HepG2 (cell line): ENCODE data around the gene ANXA11. TPM values are rescaled to one million over a fixed set of nuclear protein-coding genes. Genes with fewer than 3 reads are reported as not detected.
"Not testable (repeated sequence)": the region's sequence is repeated elsewhere in the genome, so short reads cannot be mapped to it uniquely, and the experiment has no call there.

ENCODE experiments used
- ATAC-seq: fragments of 200-7000 bp; cut with Tn5 transposase; 3 replicates; pipeline ENCODE4 v1.9.1; 2020; ENCODE audit warnings: mild to moderate bottlenecking, moderate library complexity
- BruUV-seq: library from RNA; stranded (reverse); fragments of 400-500 nt; replicated peaks from 2 replicates; lab custom pipeline; 2021; lab: Mats Ljungman, UMichigan
- CTCF ChIA-PET: fragments of 300-600 bp; formaldehyde crosslinking; extraction: SDS; loops from one replicate; lab custom pipeline; 2021; ENCODE audit warnings: low total read pairs, inconsistent platforms, low intra/inter-chr PET ratio; lab: Yijun Ruan, JAX
- POLR2A ChIA-PET: fragments of 350-600 bp; sonication (Branson Sonifier 250); formaldehyde crosslinking; loops from one replicate; lab custom pipeline; 2020; ENCODE audit warnings: antibody characterized with exemption, inconsistent platforms; lab: Yijun Ruan, JAX
- DNase-seq: peaks from one replicate; pipeline ENCODE4 v3.0.0-alpha.2; 2015; ENCODE audit warnings: low spot score
- FAIRE-seq: peaks from 3 replicates; lab custom pipeline; 2011; peaks lifted over from hg19 to GRCh38; lab: Jason Lieb, UNC
- H2AFZ ChIP-seq: one replicate; pipeline ENCODE4 v1.6.1; 2011; ENCODE audit warnings: low read length, inconsistent platforms
- H3K27ac ChIP-seq: fragments of 300-600 bp; 3 replicates; pipeline ENCODE4 v1.8.0; 2011; ENCODE audit warnings: mixed run types, mild to moderate bottlenecking, mixed read lengths, low read length, inconsistent platforms; ENCODE audit not compliant: insufficient read depth; ENCODE audit errors: extremely low read length
- H3K27me3 ChIP-seq, 2 experiments: fragments of 200-600 bp in 1 of 2; 2 replicates in 1 of 2; 3 replicates in 1 of 2; pipeline versions ENCODE4 v1.6.0 to v1.8.0; 2011; ENCODE audit warnings: low read length in 2 of 2, mild to moderate bottlenecking in 2 of 2, moderate library complexity in 2 of 2, inconsistent platforms in 1 of 2; ENCODE audit not compliant: insufficient read depth in 2 of 2, control insufficient read depth in 1 of 2
- H3K36me3 ChIP-seq, 2 experiments: fragments of 200-600 bp in 1 of 2; replicated peaks in 1 of 2; 2 replicates in 1 of 2; 3 replicates in 1 of 2; pipeline versions ENCODE4 v1.5.1 to v1.8.0; 2011; ENCODE audit warnings: low read length in 2 of 2, inconsistent platforms in 1 of 2; ENCODE audit not compliant: insufficient read depth in 2 of 2, control insufficient read depth in 1 of 2
- H3K4me1 ChIP-seq: 2 replicates; pipeline ENCODE4 v1.5.1; 2012; ENCODE audit warnings: low read length, inconsistent platforms; ENCODE audit not compliant: insufficient read depth
- H3K4me2 ChIP-seq: 2 replicates; pipeline ENCODE4 v1.6.0; 2011; ENCODE audit warnings: low read depth, low read length, inconsistent platforms
- H3K4me3 ChIP-seq, 3 experiments: fragments of 200-600 bp in 1 of 3; sonication (generic), shearing (Covaris generic) in 1 of 3; replicated peaks in 1 of 3; 2 replicates each; pipeline ENCODE4 v1.5.1; 2011 to 2016; ENCODE audit warnings: low read length in 3 of 3, inconsistent platforms in 2 of 3, low read depth in 2 of 3, mild to moderate bottlenecking in 2 of 3, control low read depth in 1 of 3, mixed read lengths in 1 of 3; ENCODE audit not compliant: insufficient read depth in 1 of 3
- H3K79me2 ChIP-seq: one replicate; pipeline ENCODE4 v1.6.1; 2011; ENCODE audit warnings: low read length, inconsistent platforms; ENCODE audit not compliant: insufficient read depth
- H3K9ac ChIP-seq: 2 replicates; pipeline ENCODE4 v1.6.0; 2011; ENCODE audit warnings: mild to moderate bottlenecking, low read depth, low read length, inconsistent platforms; ENCODE audit not compliant: insufficient read depth
- H3K9me3 ChIP-seq: 2 replicates; pipeline ENCODE4 v1.5.1; 2012; ENCODE audit warnings: mild to moderate bottlenecking, low read length
- H4K20me1 ChIP-seq: 2 replicates; pipeline ENCODE4 v1.6.0; 2011; ENCODE audit warnings: inconsistent platforms, mild to moderate bottlenecking, low read length, moderate library complexity; ENCODE audit not compliant: insufficient read depth
- ETV6 ChIP-seq: sonication (generic); formaldehyde crosslinking; conservative IDR thresholded peaks from 2 replicates; pipeline ENCODE4 v1.4.0; 2020; ENCODE audit warnings: missing genetic modification reagents
- FOXP1 ChIP-seq, 2 experiments: fragments of 450-650 bp in 1 of 2; IDR thresholded peaks; 2 replicates each; pipeline ENCODE4 v1.6.1; 2017 to 2018; ENCODE audit warnings: antibody characterized with exemption in 1 of 2
- KAT2B ChIP-seq: fragments of 150-350 bp; IDR thresholded peaks from 2 replicates; pipeline ENCODE4 v1.6.1; 2014; ENCODE audit warnings: low read depth, low read length, borderline replicate concordance
- LCORL ChIP-seq, 2 experiments: fragments of 450-650 bp in 1 of 2; sonication (generic) in 1 of 2; formaldehyde crosslinking in 1 of 2; IDR thresholded peaks; 2 replicates each; pipeline versions ENCODE4 v1.5.0 to v1.6.1; 2017 to 2020; ENCODE audit warnings: antibody characterized with exemption in 1 of 2, missing genetic modification reagents in 1 of 2
- MED8 ChIP-seq: sonication (generic); formaldehyde crosslinking; IDR thresholded peaks from 2 replicates; pipeline ENCODE4 v1.8.1; 2023; ENCODE audit warnings: mild to moderate bottlenecking, missing genetic modification reagents; ENCODE audit not compliant: insufficient replicate concordance
- SIX1 ChIP-seq: sonication (generic); formaldehyde crosslinking; IDR thresholded peaks from 2 replicates; pipeline ENCODE4 v1.4.0; 2020; ENCODE audit warnings: missing genetic modification reagents, borderline replicate concordance
- SMAD1 ChIP-seq: sonication (generic); formaldehyde crosslinking; IDR thresholded peaks from 2 replicates; pipeline ENCODE4 v1.4.0; 2020; ENCODE audit warnings: missing genetic modification reagents, low read depth, mild to moderate bottlenecking, borderline replicate concordance
- SMYD3 ChIP-seq: sonication (generic); formaldehyde crosslinking; IDR thresholded peaks from 2 replicates; pipeline ENCODE4 v1.8.1; 2023; ENCODE audit warnings: mild to moderate bottlenecking, missing genetic modification reagents
- SRY ChIP-seq: sonication (generic); formaldehyde crosslinking; IDR thresholded peaks from 2 replicates; pipeline ENCODE4 v1.8.0; 2022; ENCODE audit warnings: mild to moderate bottlenecking, missing genetic modification reagents
- TEAD2 ChIP-seq: sonication (generic); formaldehyde crosslinking; IDR thresholded peaks from 2 replicates; pipeline ENCODE4 v1.9.0; 2021; ENCODE audit warnings: missing genetic modification reagents
- YEATS2 ChIP-seq: sonication (generic); formaldehyde crosslinking; IDR thresholded peaks from 2 replicates; pipeline ENCODE4 v1.4.0; 2020; ENCODE audit warnings: missing genetic modification reagents, borderline replicate concordance
- ZNF121 ChIP-seq: sonication (generic); formaldehyde crosslinking; IDR thresholded peaks from 2 replicates; pipeline ENCODE4 v1.5.0; 2020; ENCODE audit warnings: mild to moderate bottlenecking, missing genetic modification reagents
- ZNF263 ChIP-seq: sonication (generic); formaldehyde crosslinking; IDR thresholded peaks from 2 replicates; pipeline ENCODE4 v1.4.0; 2020; ENCODE audit warnings: missing genetic modification reagents
- ZNF3 ChIP-seq: IDR thresholded peaks from 2 replicates; pipeline ENCODE4 v1.7.0; 2017; ENCODE audit warnings: inconsistent platforms
- ZNF414 ChIP-seq: sonication (generic); formaldehyde crosslinking; IDR thresholded peaks from 2 replicates; pipeline ENCODE4 v1.5.0; 2020; ENCODE audit warnings: missing genetic modification reagents
- ZSCAN31 ChIP-seq: sonication (generic); formaldehyde crosslinking; IDR thresholded peaks from 2 replicates; pipeline ENCODE4 v1.5.0; 2020; ENCODE audit warnings: low read depth, mild to moderate bottlenecking, missing genetic modification reagents
- WGBS: methylation state at CpG from one replicate; pipeline ENCODE4 v1.1.6; 2017; ENCODE audit warnings: low lambda C conversion rate; 5-methylcytosine and 5-hydroxymethylcytosine counted together
- in situ Hi-C: cut with HindIII; loops from 2 replicates; pipeline ENCODE4 v1.10.0; 2017; ENCODE audit warnings: low pct_unique_long_range_greater_than_20kb; ENCODE audit not compliant: extremely low pct_ligation_motif_present
- intact Hi-C: fragments of 100-400 bp; cut with micrococcal nuclease; formaldehyde crosslinking; loops from one replicate; pipeline ENCODE4 v1.10.0; 2022; ENCODE audit not compliant: unreplicated experiment
- polyA plus RNA-seq, 8 experiments: library from polyadenylated mRNA; depleted of rRNA in 3 of 8; stranded (reverse) in 7 of 8; unstranded in 1 of 8; fragments of >200 nt; fragmentation: Illumina TruSeq in 4 of 8; extraction: Trizol in 4 of 8; gene quantifications; 2 replicates each; pipeline versions ENCODE4 v1.2.1 to v1.2.3, GENCODE V29; 2011 to 2016; ENCODE audit warnings: low read depth in 4 of 8, missing spikeins in 1 of 8, mixed read lengths in 1 of 8; ENCODE audit not compliant: insufficient read depth in 1 of 8
- total RNA-seq, 5 experiments: library from RNA; depleted of rRNA; stranded (reverse); fragments of >200 nt; fragmentation: Illumina TruSeq; extraction: Trizol; gene quantifications; 2 replicates each; pipeline ENCODE4 v1.2.3, GENCODE V29; 2016; ENCODE audit warnings: low read depth in 1 of 5

The ANXA11 gene
- total and polyA plus RNA-seq, 2 of the 13 experiments (the other 11 are each of a cell fraction or from before 2014, with no cell fraction given): 30.6 to 51.5 TPM

GRCh38 chr10:80136134-80136571 lies 69.2 kb downstream of the ANXA11 start:
- FAIRE-seq: no peak
- POLR2A ChIA-PET: no interaction called here
- H3K27ac ChIP-seq: no peak overlapping the region

GRCh38 chr10:80133687-80134086 lies 71.7 kb downstream of the ANXA11 start:
- in situ Hi-C loops, intact Hi-C loops, H2AFZ ChIP-seq, BruUV-seq, H3K4me3 ChIP-seq, FAIRE-seq, H3K9me3 ChIP-seq, DNase-seq, POLR2A ChIA-PET, ATAC-seq, H3K9ac ChIP-seq, H3K4me2 ChIP-seq, H3K27ac ChIP-seq, H3K79me2 ChIP-seq, H3K36me3 ChIP-seq, H3K4me1 ChIP-seq, H4K20me1 ChIP-seq, CTCF ChIA-PET: not testable (repeated sequence)
- 81% methylated on average over 9 of the region's 9 CpGs for WGBS
- peaks cover 9 to 30% of the 10 kb centered on the region in 2 experiments for H3K27me3 ChIP-seq

More at GRCh38 chr10:80136134-80136571, 69.2 kb downstream of the ANXA11 start:
- no peak overlapping the region for H3K4me2 ChIP-seq
- no peak overlapping the region for H3K4me3 ChIP-seq
- no peaks in the 10 kb centered on the region for H3K79me2 ChIP-seq
- no peak overlapping the region for H3K9ac ChIP-seq
- in situ Hi-C loops (no loop called here), intact Hi-C loops (no loop called here)
- 0 out of 2 replicates have a peak, but pooled peaks cover 5% of the 10 kb centered on the region for H3K4me1 ChIP-seq
- TF ChIP-seq ETV6 (CRISPR knock-in tag): no peak
- no peak for TF ChIP-seq FOXP1 (IDR thresholded peaks at IDR 0.05)
- no peak for TF ChIP-seq FOXP1 (CRISPR knock-in tag; IDR thresholded peaks at IDR 0.05)
- TF ChIP-seq ZNF263 (CRISPR knock-in tag): no peak
- TF ChIP-seq ZNF414 (CRISPR knock-in tag): no peak
- TF ChIP-seq SIX1 (CRISPR knock-in tag): no peak
- no peak for TF ChIP-seq ZSCAN31 (CRISPR knock-in tag)
- no peak for TF ChIP-seq SMAD1
- TF ChIP-seq SMYD3: no peak
- TF ChIP-seq SRY: no peak
- TF ChIP-seq LCORL (IDR thresholded peaks at IDR 0.05): no peak
- no peak for TF ChIP-seq LCORL (CRISPR knock-in tag; IDR thresholded peaks at IDR 0.05)
- no peak for TF ChIP-seq YEATS2 (CRISPR knock-in tag)
- TF ChIP-seq MED8 (CRISPR knock-in tag): no peak
- TF ChIP-seq TEAD2 (CRISPR knock-in tag): no peak
- TF ChIP-seq KAT2B: no peak
- TF ChIP-seq ZNF121 (CRISPR knock-in tag): no peak
- TF ChIP-seq ZNF3: no peak
- BruUV-seq: no TSS peak
- peaks cover 9 to 30% of the 10 kb centered on the region in 2 experiments for H3K27me3 ChIP-seq
- DNase-seq (no peak), ATAC-seq (no peak; the same call in 2 of the 3 replicates)
- H3K36me3 ChIP-seq: no peaks in the 10 kb centered on the region
- 16% methylated on average over 4 of the region's 8 CpGs for WGBS
- CTCF ChIA-PET: no interaction called here
- H2AFZ ChIP-seq: no peak overlapping the region
- no peaks in the 10 kb centered on the region for H3K9me3 ChIP-seq
- H4K20me1 ChIP-seq: no peaks in the 10 kb centered on the region
